Loucy (cell line): Measurements from ENCODE around the gene ADAMTS6.

Experiments
- H2AFZ ChIP-seq: fragments of 200-600 bp; sonication (generic); 2 replicates; pipeline ENCODE4 v1.6.0; 2016; ENCODE audit warnings: antibody characterized with exemption, mild to moderate bottlenecking, low read length, moderate library complexity
- H3F3A ChIP-seq: fragments of 200-600 bp; 2 replicates; pipeline ENCODE4 v1.6.0; 2016; ENCODE audit warnings: antibody characterized with exemption, low read depth, mild to moderate bottlenecking
- H3K27me3 ChIP-seq: fragments of 200-600 bp; sonication (generic); 2 replicates; pipeline ENCODE4 v1.6.1; 2014; ENCODE audit warnings: low read length, mild to moderate bottlenecking; ENCODE audit not compliant: insufficient read depth, poor library complexity, severe bottlenecking
- H3K36me3 ChIP-seq: fragments of 200-600 bp; sonication (generic); 2 replicates; pipeline ENCODE4 v1.6.1; 2016; ENCODE audit warnings: low read length; ENCODE audit not compliant: insufficient read depth
- H3K4me1 ChIP-seq: fragments of 200-600 bp; sonication (generic); 2 replicates; pipeline ENCODE4 v1.5.1; 2014; ENCODE audit warnings: low read length, mild to moderate bottlenecking; ENCODE audit not compliant: insufficient read depth, poor library complexity, severe bottlenecking
- H3K4me2 ChIP-seq: fragments of 200-600 bp; sonication (generic); 2 replicates; pipeline ENCODE4 v1.6.0; 2014; ENCODE audit warnings: antibody characterized with exemption, low read length, low read depth, mild to moderate bottlenecking; ENCODE audit not compliant: poor library complexity, severe bottlenecking
- H3K4me3 ChIP-seq: fragments of 200-600 bp; sonication (generic); 2 replicates; pipeline ENCODE4 v1.5.1; 2014; ENCODE audit warnings: low read length, mild to moderate bottlenecking, mixed read lengths; ENCODE audit not compliant: poor library complexity, severe bottlenecking
- H3K79me2 ChIP-seq: fragments of 200-600 bp; sonication (generic); 2 replicates; pipeline ENCODE4 v1.6.1; 2014; ENCODE audit warnings: low read length; ENCODE audit not compliant: insufficient read depth
- H3K9ac ChIP-seq: fragments of 200-600 bp; sonication (generic); 2 replicates; pipeline ENCODE4 v1.6.0; 2014; ENCODE audit warnings: mild to moderate bottlenecking, low read depth, low read length, moderate library complexity; ENCODE audit not compliant: poor library complexity, severe bottlenecking
- H3K9me2 ChIP-seq: fragments of 200-600 bp; sonication (generic); replicated peaks from 2 replicates; pipeline ENCODE4 v1.6.1; 2016; ENCODE audit warnings: low read depth, low read length, mixed read lengths
- H3K9me3 ChIP-seq: fragments of 200-600 bp; sonication (generic); 2 replicates; pipeline ENCODE4 v1.6.1; 2014; ENCODE audit warnings: mild to moderate bottlenecking, antibody characterized with exemption, low read length, low read depth; ENCODE audit not compliant: insufficient read depth
- H4K20me1 ChIP-seq: fragments of 200-600 bp; sonication (generic); 2 replicates; pipeline ENCODE4 v1.6.0; 2014; ENCODE audit warnings: antibody characterized with exemption, low read length, mild to moderate bottlenecking; ENCODE audit not compliant: insufficient read depth, poor library complexity, severe bottlenecking
- CTCF ChIP-seq: fragments of 200-600 bp; sonication (generic); conservative IDR thresholded peaks from 2 replicates; pipeline ENCODE4 v1.5.1; 2014; ENCODE audit warnings: mild to moderate bottlenecking, antibody characterized with exemption, low read length
- EZH2phosphoT487 ChIP-seq: fragments of 200-600 bp; IDR thresholded peaks from 2 replicates; pipeline ENCODE4 v1.6.1; 2018; ENCODE audit warnings: antibody characterized with exemption, mild to moderate bottlenecking, moderate library complexity, borderline replicate concordance

The ADAMTS6 gene

GRCh38 chr5:65512170-65512937, 30.6 kb upstream of the ADAMTS6 start:
- H3K4me2 ChIP-seq = no peak overlapping the region

GRCh38 chr5:65508978-65509377, 27.3 kb upstream of the ADAMTS6 start:
- Histone ChIP-seq H2AFZ (no peak overlapping the region), H4K20me1 (no peaks in the 10 kb centered on the region), H3K36me3 (no peaks in the 10 kb centered on the region), H3K9ac (no peak overlapping the region), H3F3A (0 out of 2 replicates have a peak, but pooled peaks cover 3% of the 10 kb centered on the region), H3K4me2 (no peak overlapping the region), H3K4me3 (no peak overlapping the region), H3K4me1 (no peaks in the 10 kb centered on the region), H3K9me2 (no peaks in the 10 kb centered on the region), H3K79me2 (no peaks in the 10 kb centered on the region), H3K27me3 (no peaks in the 10 kb centered on the region), H3K9me3 (no peaks in the 10 kb centered on the region)
- no peak for TF ChIP-seq EZH2phosphoT487
- no peak for TF ChIP-seq CTCF

More at GRCh38 chr5:65512170-65512937, 30.6 kb upstream of the ADAMTS6 start:
- Histone ChIP-seq H3K4me3 (no peak overlapping the region), H3K9ac (no peak overlapping the region), H4K20me1 (no peaks in the 10 kb centered on the region), H3K36me3 (peaks cover 3% of the 10 kb centered on the region; the same call in 1 of the 2 replicates), H3K9me3 (no peaks in the 10 kb centered on the region), H3K27me3 (no peaks in the 10 kb centered on the region), H2AFZ (no peak overlapping the region), H3K79me2 (no peaks in the 10 kb centered on the region), H3K9me2 (no peaks in the 10 kb centered on the region), H3K4me1 (no peaks in the 10 kb centered on the region), H3F3A (0 out of 2 replicates have a peak, but pooled peaks cover 3% of the 10 kb centered on the region)
- no peak for TF ChIP-seq CTCF
- no peak for TF ChIP-seq EZH2phosphoT487

- no peaks in the 10 kb centered on the region for H3K9me2 ChIP-seq
- no peaks in the 10 kb centered on the region for H4K20me1 ChIP-seq
- no peaks in the 10 kb centered on the region for H3K9me3 ChIP-seq
- no peaks in the 10 kb centered on the region for H3F3A ChIP-seq
- H3K4me3 ChIP-seq = no peak overlapping the region
- TF ChIP-seq EZH2phosphoT487 (no peak), CTCF (no peak)
- H3K4me1 ChIP-seq = no peaks in the 10 kb centered on the region
- no peaks in the 10 kb centered on the region for H3K79me2 ChIP-seq
- H3K36me3 ChIP-seq = peaks cover 2% of the 10 kb centered on the region; the same call in 1 of the 2 replicates
- H3K27me3 ChIP-seq = no peaks in the 10 kb centered on the region
- H3K4me2 ChIP-seq = no peak overlapping the region
- no peak overlapping the region for H2AFZ ChIP-seq
- no peak overlapping the region for H3K9ac ChIP-seq
Measured at GRCh38 chr5:65506961-65507360, 25.2 kb upstream of the ADAMTS6 start.
